ENCODE measurements around the gene IL13. TPM values are rescaled to one million over a fixed set of nuclear protein-coding genes. Genes with fewer than 3 reads are reported as not detected.

Gene IL13
- total and polyA plus RNA-seq, 5 donors = not detected

DNA sequence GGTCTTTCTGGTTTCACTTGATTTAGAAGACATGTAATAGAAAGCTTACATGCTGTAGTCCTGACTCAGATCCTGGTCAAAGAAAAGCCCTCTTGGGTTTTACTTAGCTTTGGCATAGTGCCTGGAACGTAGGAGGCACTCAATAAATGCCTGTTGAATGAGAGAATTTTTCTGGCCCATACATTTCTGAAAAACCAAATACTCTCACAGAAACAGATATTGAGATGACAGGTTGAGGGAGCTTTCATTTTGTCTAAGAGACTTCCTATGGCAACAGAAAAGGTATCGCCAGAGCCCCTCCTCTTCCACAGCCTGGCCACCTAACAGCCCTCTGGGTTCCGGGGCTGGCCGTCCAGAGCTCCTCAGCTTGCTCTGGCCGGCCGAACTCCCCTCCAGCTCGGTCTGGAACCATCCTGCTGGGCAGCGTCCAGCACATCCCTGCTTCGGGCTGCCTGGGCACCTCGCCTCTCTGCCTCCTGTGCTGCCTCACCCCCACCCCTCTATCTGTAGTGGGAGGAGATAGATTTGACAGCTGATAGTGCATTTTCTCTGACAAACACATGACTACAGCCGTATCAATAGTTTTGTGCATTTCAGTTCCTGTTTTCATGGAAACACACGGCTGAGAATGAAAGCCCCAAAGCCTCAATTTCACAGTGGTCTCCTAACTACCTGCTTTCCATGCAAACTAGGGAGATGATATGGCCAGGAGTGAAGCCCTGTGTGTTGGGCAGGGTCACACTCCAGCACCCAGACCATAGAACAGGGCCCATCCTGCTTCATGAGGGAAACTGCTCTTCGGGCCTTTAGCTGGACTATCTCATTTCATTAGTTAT, 16.9 kb downstream of the IL13 start:
- DNase-seq (peak in 1 of 3 donors; percentile 56), ATAC-seq (peak; percentile 34 to 54)
- no peaks in the 10 kb centered on the region for H3K27me3 ChIP-seq (ENCODE audit: control insufficient read depth, insufficient read depth)
- 67% methylated on average over 13 of the region's 13 CpGs for WGBS
- no peaks in the 10 kb centered on the region for H3K9me3 ChIP-seq (ENCODE audit: control insufficient read depth, low read length)
- no peak overlapping the region for H3K27ac ChIP-seq (ENCODE audit: low read length)
- H3K4me1 ChIP-seq (ENCODE audit: control insufficient read depth, insufficient read depth, low read length) = no peaks in the 10 kb centered on the region
- intact Hi-C loops (cut with DNase I) = no loop called here
- H3K4me3 ChIP-seq (ENCODE audit: low read length) = no peak overlapping the region

DNA sequence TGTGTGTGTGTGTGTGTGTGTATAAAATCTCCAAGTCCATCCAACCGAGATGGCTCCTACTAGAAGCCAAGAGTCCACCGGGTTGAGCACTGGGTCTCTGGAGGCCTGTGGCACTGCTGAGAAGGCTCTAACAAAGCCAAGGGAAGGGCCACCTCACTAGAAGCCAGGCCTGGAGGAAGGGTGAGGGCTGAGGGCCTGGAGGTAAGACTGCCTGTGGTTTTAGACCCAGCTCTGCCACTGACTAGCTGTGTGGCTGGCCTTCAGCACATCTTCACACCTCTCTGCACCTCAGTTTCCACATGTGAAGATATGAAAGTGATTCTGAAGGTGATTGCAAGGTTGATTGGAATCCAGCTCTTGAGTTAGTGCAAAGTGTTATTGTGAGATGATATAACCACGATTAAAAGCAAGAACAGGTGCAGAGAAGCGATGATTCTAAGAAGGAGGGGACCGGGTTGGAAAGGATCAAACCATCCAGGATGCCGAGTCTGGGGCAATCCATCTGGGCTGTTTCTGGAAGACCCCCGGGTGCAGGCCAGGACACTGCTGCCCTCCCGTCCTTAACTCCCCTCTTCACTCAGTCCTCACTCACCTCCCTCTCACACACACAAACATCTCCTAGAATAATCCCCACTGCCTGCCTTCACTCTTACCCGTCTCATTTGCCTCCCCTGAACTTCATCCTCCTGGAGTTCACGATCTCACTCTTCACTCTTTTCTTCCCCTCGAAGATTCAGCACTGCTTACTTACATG, 18.1 kb downstream of the IL13 start:
- ATAC-seq (no peak), DNase-seq (no peak)
- no peaks in the 10 kb centered on the region for H3K9me3 ChIP-seq (ENCODE audit: control insufficient read depth, low read length)
- H3K4me1 ChIP-seq (ENCODE audit: control insufficient read depth, insufficient read depth, low read length) = no peaks in the 10 kb centered on the region
- no peak overlapping the region for H3K4me3 ChIP-seq (ENCODE audit: low read length)
- 91% methylated on average over 11 of the region's 11 CpGs for WGBS
- no peak overlapping the region for H3K27ac ChIP-seq (ENCODE audit: low read length)
- H3K27me3 ChIP-seq (ENCODE audit: control insufficient read depth, insufficient read depth) = no peaks in the 10 kb centered on the region
- intact Hi-C loops (cut with DNase I) = no loop called here

DNA sequence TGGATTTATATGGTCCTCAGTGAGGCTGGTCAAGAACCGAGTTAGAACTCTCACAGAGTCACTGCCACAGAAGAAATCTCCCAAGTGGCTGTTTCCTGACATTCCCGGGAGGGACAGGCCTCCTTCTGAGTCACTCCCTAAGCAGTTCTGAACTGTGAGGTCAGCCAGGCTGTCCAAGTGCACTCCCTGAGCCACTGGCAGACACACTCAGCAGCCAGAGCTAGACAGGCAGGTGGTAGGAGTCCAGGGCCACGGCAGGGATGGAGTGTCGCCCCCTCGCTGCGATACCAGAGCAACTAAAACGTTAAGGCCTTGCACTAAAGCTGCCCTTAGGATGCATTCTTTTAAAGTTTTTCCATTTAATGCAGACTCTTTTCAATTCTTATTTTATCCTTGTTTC, 19.2 kb downstream of the IL13 start:
- no peak overlapping the region for H3K4me3 ChIP-seq (ENCODE audit: low read length)
- H3K27me3 ChIP-seq (ENCODE audit: control insufficient read depth, insufficient read depth) = no peaks in the 10 kb centered on the region
- ATAC-seq (peak; percentile 65 to 70), DNase-seq (peak in 1 of 3 donors; percentile 40)
- no peaks in the 10 kb centered on the region for H3K4me1 ChIP-seq (ENCODE audit: control insufficient read depth, insufficient read depth, low read length)
- WGBS = 53% methylated on average over 7 of the region's 7 CpGs
- no peak overlapping the region for H3K27ac ChIP-seq (ENCODE audit: low read length)
- H3K9me3 ChIP-seq (ENCODE audit: control insufficient read depth, low read length) = no peaks in the 10 kb centered on the region
- intact Hi-C loops (cut with DNase I) = no loop called here

DNA sequence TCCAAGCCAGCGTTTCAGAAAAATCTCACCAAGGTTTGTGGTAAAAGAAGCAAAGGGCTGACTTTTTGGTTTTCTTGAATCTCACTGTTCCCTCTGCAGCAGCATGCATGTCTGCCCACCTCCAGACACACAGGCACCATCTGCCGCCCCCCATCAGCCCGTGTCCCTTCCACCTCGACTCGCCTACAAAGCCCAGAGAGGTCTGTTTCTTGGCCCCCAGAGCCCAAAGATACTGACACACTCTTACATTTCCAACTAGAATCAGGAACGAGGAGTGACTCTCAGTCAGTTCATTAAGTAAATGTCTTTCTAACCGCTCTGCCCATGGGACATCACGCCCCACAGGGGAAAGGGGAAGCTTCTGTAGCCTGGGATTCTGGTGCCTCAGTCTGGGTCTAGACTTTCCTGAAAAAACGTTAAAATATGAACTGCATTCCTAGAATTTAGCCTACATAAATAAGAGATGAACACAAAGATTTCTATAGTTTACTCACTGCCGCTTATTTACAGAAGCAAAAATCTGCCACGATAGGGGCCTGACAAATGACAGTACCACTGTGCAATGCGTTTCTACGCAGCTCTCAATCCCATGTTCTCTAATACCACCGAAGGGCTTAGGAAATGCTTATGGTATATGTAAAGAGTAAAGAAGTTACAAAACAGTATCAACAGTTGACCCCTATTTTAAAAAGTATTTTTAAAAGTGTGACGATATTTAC, 19.9 kb downstream of the IL13 start:
- ATAC-seq = no peak
- intact Hi-C loops (cut with DNase I) = no loop called here
- H3K4me3 ChIP-seq (ENCODE audit: low read length) = no peak overlapping the region
- WGBS = 87% methylated on average over 15 of the region's 15 CpGs
- no peak overlapping the region for H3K27ac ChIP-seq (ENCODE audit: low read length)
- no peaks in the 10 kb centered on the region for H3K27me3 ChIP-seq (ENCODE audit: control insufficient read depth, insufficient read depth)
- no peaks in the 10 kb centered on the region for H3K9me3 ChIP-seq (ENCODE audit: control insufficient read depth, low read length)
- DNase-seq = no peak
- no peaks in the 10 kb centered on the region for H3K4me1 ChIP-seq (ENCODE audit: control insufficient read depth, insufficient read depth, low read length)

DNA sequence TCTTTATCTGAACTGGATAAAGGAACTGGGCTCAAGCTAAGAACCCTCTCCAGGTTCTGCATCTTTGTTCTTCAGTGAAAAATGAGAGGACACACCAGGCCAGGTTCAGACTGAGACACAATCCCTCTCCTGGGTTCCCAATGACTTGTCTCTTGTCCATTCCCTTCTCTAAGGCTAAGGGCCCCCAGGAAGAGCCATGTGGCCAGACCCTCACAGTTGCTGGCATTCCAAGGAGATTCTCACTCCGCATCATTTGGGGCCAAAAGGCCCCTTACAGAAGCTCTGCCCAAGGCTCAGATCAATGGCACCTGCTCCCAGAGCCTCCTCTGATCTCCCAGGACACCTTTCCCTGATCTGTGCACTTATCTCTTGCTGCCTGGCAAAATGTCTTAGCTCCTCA, 20.8 kb downstream of the IL13 start:
- Histone ChIP-seq H3K9me3 (ENCODE audit: control insufficient read depth, low read length) (no peaks in the 10 kb centered on the region), H3K4me1 (ENCODE audit: control insufficient read depth, insufficient read depth, low read length) (no peaks in the 10 kb centered on the region), H3K4me3 (ENCODE audit: low read length) (no peak overlapping the region), H3K27ac (ENCODE audit: low read length) (no peak overlapping the region), H3K27me3 (ENCODE audit: control insufficient read depth, insufficient read depth) (no peaks in the 10 kb centered on the region)
- DNase-seq (no peak), ATAC-seq (no peak)
- intact Hi-C loops (cut with DNase I) = no loop called here
- WGBS = 77% methylated on average over 1 of the region's 1 CpG

DNA sequence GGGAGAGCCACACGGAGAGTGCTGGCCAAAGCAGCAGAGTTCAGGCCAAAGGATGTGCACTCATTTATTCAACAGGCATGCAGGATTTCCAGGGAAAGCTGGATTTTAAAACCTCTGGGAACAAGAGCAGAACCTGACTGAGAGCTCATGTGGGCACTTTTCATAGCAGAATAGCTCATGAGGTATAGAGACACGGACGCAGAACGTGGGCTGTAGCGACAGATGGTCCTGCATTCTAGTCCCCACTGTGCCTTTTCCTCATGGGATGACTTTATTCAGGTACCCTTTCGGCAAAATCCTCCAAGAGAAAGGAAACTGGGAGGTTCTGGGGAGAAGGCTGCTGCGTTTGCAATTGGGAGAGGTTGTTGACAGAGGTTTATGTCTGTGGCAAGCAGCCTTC, 21.2 kb downstream of the IL13 start:
- Histone ChIP-seq H3K4me3 (ENCODE audit: low read length) (no peak overlapping the region), H3K27ac (ENCODE audit: low read length) (no peak overlapping the region), H3K27me3 (ENCODE audit: control insufficient read depth, insufficient read depth) (no peaks in the 10 kb centered on the region), H3K4me1 (ENCODE audit: control insufficient read depth, insufficient read depth, low read length) (no peaks in the 10 kb centered on the region), H3K9me3 (ENCODE audit: control insufficient read depth, low read length) (no peaks in the 10 kb centered on the region)
- 85% methylated on average over 7 of the region's 7 CpGs for WGBS
- intact Hi-C loops (cut with DNase I) = no loop called here
- DNase-seq (no peak), ATAC-seq (no peak)

DNA sequence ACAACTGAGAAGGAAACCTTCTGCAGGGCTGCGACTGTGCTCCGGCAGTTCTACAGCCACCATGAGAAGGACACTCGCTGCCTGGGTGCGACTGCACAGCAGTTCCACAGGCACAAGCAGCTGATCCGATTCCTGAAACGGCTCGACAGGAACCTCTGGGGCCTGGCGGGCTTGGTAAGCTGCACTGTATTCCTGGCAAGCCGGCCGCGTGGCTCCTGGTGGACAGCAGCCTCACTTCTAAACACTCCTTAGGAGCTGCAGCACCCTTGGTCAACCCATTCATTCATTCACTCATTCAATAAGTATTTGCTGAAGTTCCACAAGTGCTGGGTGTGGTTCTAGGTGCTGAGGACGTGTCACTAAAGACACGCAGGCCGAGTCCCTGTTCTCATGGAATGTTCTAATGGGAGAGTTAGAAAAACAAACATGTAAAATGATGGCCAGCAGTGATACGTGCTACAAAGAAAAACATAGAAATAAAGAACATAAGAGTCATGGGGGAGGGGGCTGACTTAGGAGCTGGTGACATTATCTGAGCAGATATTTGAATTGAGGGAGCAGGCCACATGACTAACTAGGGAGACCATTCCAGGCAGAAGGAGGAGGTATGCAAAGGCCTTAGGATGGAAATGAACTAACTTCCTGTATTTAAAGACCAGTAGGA, 21.9 kb downstream of the IL13 start:
- Histone ChIP-seq H3K4me1 (ENCODE audit: control insufficient read depth, insufficient read depth, low read length) (no peaks in the 10 kb centered on the region), H3K27ac (ENCODE audit: low read length) (no peak overlapping the region), H3K27me3 (ENCODE audit: control insufficient read depth, insufficient read depth) (no peaks in the 10 kb centered on the region), H3K4me3 (ENCODE audit: low read length) (no peak overlapping the region), H3K9me3 (ENCODE audit: control insufficient read depth, low read length) (no peaks in the 10 kb centered on the region)
- ATAC-seq (no peak), DNase-seq (no peak)
- intact Hi-C loops (cut with DNase I) = no loop called here
- WGBS = 93% methylated on average over 15 of the region's 15 CpGs

DNA sequence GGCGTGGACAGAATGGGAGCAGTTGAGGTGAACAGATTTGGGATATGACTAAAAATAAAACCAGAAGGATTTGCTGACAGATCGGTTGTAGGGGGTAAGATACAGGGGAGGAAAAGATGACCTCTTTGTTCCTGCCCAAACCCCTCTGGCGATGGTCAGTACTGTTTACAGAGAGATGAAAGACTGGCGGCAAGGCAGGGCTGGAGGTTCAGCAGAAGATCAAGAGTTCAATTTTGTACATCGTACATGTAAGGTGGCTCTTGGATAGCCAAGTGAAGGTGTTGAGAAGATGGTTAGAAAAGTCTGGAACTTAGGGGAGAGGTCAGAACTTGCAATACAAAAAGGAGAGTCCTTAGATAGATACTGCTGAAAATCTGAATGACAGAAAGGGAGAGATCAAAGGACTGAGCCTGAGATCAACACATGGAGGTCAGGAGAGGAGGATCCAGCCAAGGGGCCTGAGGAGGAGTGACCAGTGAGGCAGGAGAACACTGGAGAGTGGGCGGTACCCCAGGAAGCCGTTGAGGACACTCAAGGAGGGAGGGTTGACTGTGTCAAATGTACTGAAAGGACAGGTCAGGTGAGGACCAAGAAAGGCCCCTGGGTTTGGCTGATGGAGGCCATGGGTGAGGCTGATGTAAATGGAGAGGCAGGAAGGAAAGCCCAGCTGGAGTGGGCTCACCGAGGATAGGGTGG, 23.0 kb downstream of the IL13 start:
- Histone ChIP-seq H3K4me3 (ENCODE audit: low read length) (no peak overlapping the region), H3K27ac (ENCODE audit: low read length) (no peak overlapping the region), H3K9me3 (ENCODE audit: control insufficient read depth, low read length) (no peaks in the 10 kb centered on the region), H3K27me3 (ENCODE audit: control insufficient read depth, insufficient read depth) (no peaks in the 10 kb centered on the region), H3K4me1 (ENCODE audit: control insufficient read depth, insufficient read depth, low read length) (no peaks in the 10 kb centered on the region)
- ATAC-seq (no peak), DNase-seq (no peak)
- 91% methylated on average over 8 of the region's 8 CpGs for WGBS
- intact Hi-C loops (cut with DNase I) = no loop called here

DNA sequence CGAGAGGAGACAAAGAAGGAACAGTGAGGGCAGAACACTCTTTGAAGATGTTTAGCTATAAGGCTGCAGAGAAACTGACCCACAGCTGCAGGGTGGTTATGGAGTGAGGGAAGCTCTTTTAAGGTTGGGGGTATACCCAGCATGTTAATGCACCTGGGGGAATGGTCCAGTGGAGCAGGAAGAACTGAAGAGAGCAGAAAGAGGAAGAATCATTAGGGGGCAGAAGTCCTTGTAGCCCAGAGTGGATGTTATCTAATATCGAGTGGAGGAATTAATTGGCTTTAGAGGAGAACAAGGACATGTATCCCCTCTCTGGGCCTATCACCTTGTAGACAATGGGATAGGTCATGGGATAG, 23.5 kb downstream of the IL13 start:
- Histone ChIP-seq H3K4me1 (ENCODE audit: control insufficient read depth, insufficient read depth, low read length) (no peaks in the 10 kb centered on the region), H3K9me3 (ENCODE audit: control insufficient read depth, low read length) (no peaks in the 10 kb centered on the region), H3K27ac (ENCODE audit: low read length) (no peak overlapping the region), H3K27me3 (ENCODE audit: control insufficient read depth, insufficient read depth) (no peaks in the 10 kb centered on the region), H3K4me3 (ENCODE audit: low read length) (no peak overlapping the region)
- 83% methylated on average over 2 of the region's 2 CpGs for WGBS
- intact Hi-C loops (cut with DNase I) = no loop called here
- DNase-seq = no peak
- ATAC-seq = no peak

DNA sequence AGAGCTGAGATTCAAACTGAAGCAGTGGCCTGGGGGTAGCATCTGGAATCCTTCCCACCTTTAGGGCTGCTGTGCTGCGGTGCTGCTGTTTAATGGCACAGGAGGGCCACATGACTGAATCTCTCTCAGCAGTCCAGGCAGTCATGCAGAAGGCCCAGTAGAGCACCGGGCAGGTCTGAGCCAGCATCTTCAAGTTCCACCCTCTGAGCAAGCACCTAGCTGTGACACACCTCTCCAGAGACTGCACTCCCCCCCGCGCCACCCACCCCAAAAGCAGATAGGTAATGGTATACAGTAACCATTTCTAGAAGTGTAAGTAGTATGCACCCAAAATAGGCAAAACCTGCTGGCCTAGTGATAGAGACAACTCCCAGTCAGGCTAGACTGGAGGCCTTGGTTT, 24.0 kb downstream of the IL13 start:
- no peak for ATAC-seq
- 97% methylated on average over 4 of the region's 4 CpGs for WGBS
- Histone ChIP-seq H3K27ac (ENCODE audit: low read length) (no peak overlapping the region), H3K27me3 (ENCODE audit: control insufficient read depth, insufficient read depth) (no peaks in the 10 kb centered on the region), H3K4me3 (ENCODE audit: low read length) (no peak overlapping the region), H3K4me1 (ENCODE audit: control insufficient read depth, insufficient read depth, low read length) (no peaks in the 10 kb centered on the region), H3K9me3 (ENCODE audit: control insufficient read depth, low read length) (no peaks in the 10 kb centered on the region)
- intact Hi-C loops (cut with DNase I) = no loop called here
- no peak for DNase-seq
